Activated CD4-positive, alpha-beta T cell treated with anti-CD3 and anti-CD28 coated beads, Interleukin-2, amount 50 U/mL, for 24 hours (primary cell): Measurements from ENCODE around the gene EEF1A2.

Source experiments
- DNase-seq, 2 donors: peaks; one replicate each; pipeline ENCODE4 v3.0.0-alpha.2; 2020; ENCODE audit warnings: low read depth in 1 of 2, low spot score in 1 of 2

EEF1A2 gene

GRCh38 chr20:63498960-63499337, at the start of gene EEF1A2:
EEF1A2 (minus strand) TSS chr20:63499083; CDS start chr20:63497763, 1,320 bp downstream.
- DNase-seq, result no peak

GRCh38 chr20:63548542-63548941, 49.7 kb upstream of the EEF1A2 start:
- DNase-seq, result no peak

- no peak for DNase-seq
Observed at GRCh38 chr20:63547725-63548480, 49.0 kb upstream of the EEF1A2 start, which contains the start of gene SRMS. SRMS (minus strand) TSS chr20:63547749; CDS start chr20:63547463, 286 bp downstream.

- DNase-seq, result no peak
Observed at GRCh38 chr20:63546956-63547724, 48.3 kb upstream of the EEF1A2 start.

GRCh38 chr20:63546256-63546955, 47.5 kb upstream of the EEF1A2 start:
- DNase-seq, result no peak

- DNase-seq, result no peak
Observed at GRCh38 chr20:63545814-63546213, 46.9 kb upstream of the EEF1A2 start.

GRCh38 chr20:63544958-63545516, 46.2 kb upstream of the EEF1A2 start:
- DNase-seq, result no peak

GRCh38 chr20:63544241-63544957, 45.5 kb upstream of the EEF1A2 start:
- no peak for DNase-seq

- DNase-seq, result no peak
Observed at GRCh38 chr20:63543733-63544132, 44.9 kb upstream of the EEF1A2 start.

GRCh38 chr20:63543131-63543530, 44.2 kb upstream of the EEF1A2 start:
- no peak for DNase-seq

GRCh38 chr20:63542696-63543095, 43.8 kb upstream of the EEF1A2 start:
- DNase-seq, result no peak

- DNase-seq, result no peak
Observed at GRCh38 chr20:63542031-63542559, 43.2 kb upstream of the EEF1A2 start.

- no peak for DNase-seq
Observed at GRCh38 chr20:63541371-63541770, 42.5 kb upstream of the EEF1A2 start.

- no peak for DNase-seq
Observed at GRCh38 chr20:63540417-63541186, 41.7 kb upstream of the EEF1A2 start.

GRCh38 chr20:63539441-63540370, 40.8 kb upstream of the EEF1A2 start:
- DNase-seq, result no peak

GRCh38 chr20:63539092-63539430, 40.2 kb upstream of the EEF1A2 start:
- DNase-seq, result no peak

- no peak for DNase-seq
Observed at GRCh38 chr20:63538204-63539091, 39.6 kb upstream of the EEF1A2 start.
